GM19238 (cell line): Measurements from ENCODE around the gene LSM11.

Source experiments
- DNase-seq: peaks from one replicate; pipeline ENCODE4 v3.0.0; 2011; ENCODE audit warnings: low spot score; ENCODE audit not compliant: insufficient read length

LSM11 gene

DNA sequence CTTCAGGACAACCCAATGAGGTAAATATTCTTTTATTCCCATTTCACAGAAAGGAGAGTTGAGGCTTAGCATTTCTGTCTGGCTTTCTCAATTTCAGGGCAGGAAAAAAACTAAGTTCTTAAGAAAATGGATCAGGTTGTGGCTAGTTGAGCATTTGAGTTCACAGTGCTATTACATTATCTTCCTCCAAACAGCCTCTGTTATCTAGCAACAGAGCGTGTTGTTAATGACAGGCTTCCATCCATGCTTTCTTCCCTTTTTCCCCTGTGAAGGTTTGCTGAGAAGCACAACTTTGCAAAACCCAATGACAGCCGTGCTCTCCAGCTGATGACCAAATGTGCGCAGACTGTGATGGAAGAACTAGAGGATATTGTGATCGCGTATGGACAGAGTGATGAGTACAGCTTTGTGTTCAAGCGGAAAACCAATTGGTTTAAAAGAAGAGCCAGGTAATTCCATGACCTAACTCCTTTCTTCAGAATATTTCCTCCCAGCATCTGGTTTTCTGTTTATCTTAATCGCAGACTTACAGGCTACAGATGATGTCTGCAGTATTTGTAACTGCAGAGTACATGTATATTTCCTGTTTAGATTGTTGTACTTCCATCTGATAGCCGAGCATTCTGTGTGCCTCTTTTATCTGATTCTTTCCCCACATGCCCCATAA, 10.8 kb upstream of the LSM11 start:
- no peak for DNase-seq

GRCh38 chr5:157734436-157734835, 9.1 kb upstream of the LSM11 start:
- DNase-seq: no peak

DNA sequence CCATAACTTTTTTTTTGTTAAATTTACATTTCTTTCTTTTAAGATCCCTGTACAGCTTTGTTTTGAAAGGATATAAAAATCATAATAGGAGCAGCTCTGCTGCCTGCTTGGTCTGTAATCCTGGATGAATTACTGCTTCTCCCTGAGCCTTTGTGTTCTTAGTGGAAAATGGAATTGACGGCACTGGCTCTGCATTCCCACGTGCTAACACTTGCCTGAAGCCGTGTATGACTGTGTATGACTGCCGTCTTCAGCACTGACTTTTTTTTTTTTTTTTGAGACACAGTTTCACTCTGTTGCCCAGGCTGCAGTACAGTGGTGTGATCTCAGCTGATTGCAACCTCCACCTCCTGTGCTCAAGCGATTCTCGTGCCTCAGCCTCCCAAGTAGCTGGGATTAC, 7.5 kb upstream of the LSM11 start:
- no peak for DNase-seq

- no peak for DNase-seq
These were observed 3.9 kb upstream of the LSM11 start for GRCh38 chr5:157739388-157740228.

DNA sequence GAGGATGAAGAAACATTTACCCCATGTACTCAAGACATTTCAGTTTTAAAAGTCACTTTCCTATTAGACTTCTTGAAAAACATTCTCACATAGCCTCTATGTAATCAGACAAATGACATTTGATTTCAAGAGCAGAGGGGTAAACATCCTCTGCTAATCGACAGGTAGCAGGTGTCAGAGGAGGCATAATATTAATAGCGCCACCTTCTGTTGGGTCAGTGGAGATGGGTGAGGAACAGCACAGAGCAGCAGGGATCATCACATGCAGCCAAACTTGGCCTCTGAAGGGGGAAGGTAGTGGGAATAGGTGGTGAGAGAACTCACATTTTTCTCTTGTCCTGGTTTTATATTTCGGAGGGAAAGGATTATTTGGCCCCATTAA, 3.3 kb upstream of the LSM11 start:
- DNase-seq: no peak

- no peak for DNase-seq
These were observed 2.4 kb upstream of the LSM11 start for GRCh38 chr5:157741131-157741530.

GRCh38 chr5:157744051-157745011, 819 bp downstream of the LSM11 start:
- DNase-seq: peak; percentile 35

DNA sequence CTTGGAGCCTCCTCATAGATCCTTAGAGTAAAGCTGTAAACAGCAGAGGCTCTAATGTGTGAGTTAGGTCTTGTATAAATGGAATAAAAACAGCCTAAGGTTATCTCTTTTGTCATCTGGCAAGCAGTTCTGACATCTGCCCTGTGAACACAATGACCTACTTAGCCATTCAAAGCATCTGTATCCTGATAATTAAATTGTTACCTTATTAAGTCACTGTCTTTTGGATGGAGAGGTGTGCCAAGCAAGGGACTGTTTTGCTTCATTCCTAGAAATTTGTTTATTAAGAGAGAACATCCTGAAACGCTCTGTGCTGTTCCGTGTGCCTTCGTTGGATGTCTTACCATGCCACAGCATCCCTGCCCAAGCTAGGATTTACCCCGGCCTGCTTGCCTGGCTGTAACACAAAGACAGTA, 1.5 kb downstream of the LSM11 start:
- DNase-seq: no peak

GRCh38 chr5:157747173-157747740, 3.7 kb downstream of the LSM11 start:
- no peak for DNase-seq

GRCh38 chr5:157747766-157748700, 4.5 kb downstream of the LSM11 start:
- no peak for DNase-seq

GRCh38 chr5:157748760-157749461, 5.4 kb downstream of the LSM11 start:
- no peak for DNase-seq

DNA sequence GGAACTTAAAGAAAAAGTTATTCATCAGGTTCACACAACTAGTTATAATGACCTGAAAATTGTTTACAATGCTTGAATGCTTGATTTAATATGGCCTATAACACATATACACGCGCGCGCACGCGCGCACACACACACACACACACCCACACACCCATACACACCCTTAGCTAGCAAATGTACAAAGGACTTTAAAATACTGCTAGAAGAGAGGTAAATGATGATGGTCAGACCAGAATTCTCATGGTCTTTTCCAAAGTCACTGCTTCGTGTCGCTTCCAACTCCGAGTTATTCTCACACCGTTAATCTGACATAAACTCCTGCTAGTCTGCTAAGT, 5.9 kb downstream of the LSM11 start:
- DNase-seq: no peak

- no peak for DNase-seq
These were observed 6.8 kb downstream of the LSM11 start for GRCh38 chr5:157750320-157750719.

- no peak for DNase-seq
These were observed 12.6 kb downstream of the LSM11 start for GRCh38 chr5:157756122-157756521.

- DNase-seq: no peak
These were observed 15.2 kb downstream of the LSM11 start for GRCh38 chr5:157758706-157759105.

DNA sequence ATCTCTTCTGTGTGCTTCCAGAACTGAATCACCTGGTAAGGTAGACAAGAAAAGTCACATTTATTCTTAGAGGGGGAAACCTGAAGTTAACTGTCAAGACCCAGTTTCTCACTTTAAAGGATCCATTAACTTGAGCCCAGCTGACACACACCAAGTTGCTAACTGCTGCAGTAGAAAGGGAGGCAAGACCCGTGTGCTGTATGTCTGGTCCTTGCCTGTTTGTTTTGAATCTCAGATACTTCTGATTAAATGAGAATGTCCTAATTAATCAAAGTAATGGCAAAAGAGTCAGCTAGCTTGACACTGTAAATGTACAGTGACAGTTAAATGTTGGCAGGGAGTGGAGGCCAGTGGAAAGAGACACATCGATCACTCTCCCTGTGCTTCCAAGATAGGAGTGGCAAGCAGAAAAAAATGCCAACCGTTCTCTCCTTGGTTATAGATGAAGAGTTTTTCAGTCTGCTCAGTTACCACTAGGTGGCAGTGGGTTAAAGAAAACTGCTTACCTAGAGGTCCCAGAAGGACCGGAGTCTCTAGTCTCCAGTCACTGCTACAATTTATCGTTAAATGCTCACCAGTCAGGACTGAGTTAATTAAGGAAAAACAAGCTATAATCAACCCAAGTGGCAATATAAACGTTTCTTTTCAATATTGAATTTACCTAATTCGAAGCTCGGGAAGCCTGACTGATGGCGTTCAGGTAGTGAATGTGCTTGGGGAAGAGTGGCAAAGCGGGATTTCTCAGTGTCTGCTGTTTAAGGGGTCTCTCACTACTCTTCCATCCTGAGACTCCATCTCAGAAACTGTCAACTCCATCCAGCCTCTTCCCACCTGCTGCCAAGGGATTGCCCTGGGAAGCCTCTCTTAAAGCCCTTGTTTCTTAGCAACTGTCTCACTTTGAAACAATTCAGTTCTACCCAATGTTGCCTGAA, 18.4 kb downstream of the LSM11 start:
- DNase-seq: peak; percentile 32

DNA sequence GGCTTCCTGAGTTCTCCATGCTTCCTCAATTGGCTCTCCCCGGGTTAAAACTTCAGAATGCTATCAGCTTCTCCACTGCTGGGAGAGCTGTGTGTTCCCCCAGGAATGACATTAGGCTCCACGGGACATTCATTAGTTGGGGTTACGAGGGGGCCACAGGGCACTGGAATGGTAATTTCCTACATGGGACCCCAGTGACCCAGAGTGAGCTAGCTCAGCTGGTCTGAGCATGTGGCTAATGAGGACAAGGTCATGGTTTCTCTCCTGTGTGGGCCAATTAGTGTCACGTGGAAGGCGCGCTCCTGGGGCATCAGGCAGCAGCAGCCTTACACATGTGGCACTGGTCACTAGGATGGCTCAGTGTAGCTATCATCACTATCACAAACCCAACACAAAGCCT, 21.0 kb downstream of the LSM11 start:
- no peak for DNase-seq

DNA sequence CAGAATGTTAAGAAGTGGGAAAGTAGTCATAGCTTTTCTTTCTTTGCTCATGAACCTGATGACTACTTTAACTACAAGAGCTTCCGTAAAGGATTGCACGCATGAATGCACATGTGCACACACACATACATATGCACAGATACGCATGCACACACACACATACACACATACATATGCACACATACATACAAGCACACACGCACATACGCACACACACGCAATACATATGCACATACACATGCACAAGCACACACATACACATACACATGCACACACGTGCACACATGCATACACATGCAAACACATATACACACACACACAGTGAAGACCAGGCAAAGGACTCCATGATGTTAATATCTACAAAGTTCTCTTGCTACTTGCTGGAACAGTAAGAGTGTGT, 22.9 kb downstream of the LSM11 start:
- no peak for DNase-seq

DNA sequence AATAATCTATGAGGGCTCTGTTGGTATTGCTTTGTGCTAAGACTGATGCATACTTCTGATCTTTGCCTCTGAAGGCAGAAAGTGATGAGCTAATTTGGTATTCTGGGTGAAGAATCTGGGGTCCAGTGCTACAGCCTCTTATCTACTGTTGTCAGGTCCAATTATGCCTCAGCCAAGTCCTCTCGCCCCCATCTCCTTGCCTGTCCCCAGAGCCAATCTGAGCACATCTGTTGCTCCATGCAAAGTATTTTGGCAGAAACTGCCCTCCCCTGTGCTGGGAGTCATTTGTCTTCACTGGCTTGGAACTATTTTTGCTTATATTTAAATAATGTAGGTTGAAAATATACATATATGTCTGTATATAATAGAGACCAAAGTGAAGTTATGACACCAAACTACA, 23.4 kb downstream of the LSM11 start:
- no peak for DNase-seq
